Stimulated activated CD8-positive, alpha-beta memory T cell treated with anti-CD3 and anti-CD28 coated beads, Interleukin-4, amount 100 ng/mL, for 24 hours (primary cell): ENCODE results near the gene PLCB4.
"Not testable (repeated sequence)": the region's sequence is repeated elsewhere in the genome, so short reads cannot be mapped to it uniquely, and the experiment has no call there.

Experiments used
- DNase-seq: peaks from one replicate; pipeline ENCODE4 v3.0.0-alpha.2; 2020; ENCODE audit warnings: low read depth

The PLCB4 gene

DNA sequence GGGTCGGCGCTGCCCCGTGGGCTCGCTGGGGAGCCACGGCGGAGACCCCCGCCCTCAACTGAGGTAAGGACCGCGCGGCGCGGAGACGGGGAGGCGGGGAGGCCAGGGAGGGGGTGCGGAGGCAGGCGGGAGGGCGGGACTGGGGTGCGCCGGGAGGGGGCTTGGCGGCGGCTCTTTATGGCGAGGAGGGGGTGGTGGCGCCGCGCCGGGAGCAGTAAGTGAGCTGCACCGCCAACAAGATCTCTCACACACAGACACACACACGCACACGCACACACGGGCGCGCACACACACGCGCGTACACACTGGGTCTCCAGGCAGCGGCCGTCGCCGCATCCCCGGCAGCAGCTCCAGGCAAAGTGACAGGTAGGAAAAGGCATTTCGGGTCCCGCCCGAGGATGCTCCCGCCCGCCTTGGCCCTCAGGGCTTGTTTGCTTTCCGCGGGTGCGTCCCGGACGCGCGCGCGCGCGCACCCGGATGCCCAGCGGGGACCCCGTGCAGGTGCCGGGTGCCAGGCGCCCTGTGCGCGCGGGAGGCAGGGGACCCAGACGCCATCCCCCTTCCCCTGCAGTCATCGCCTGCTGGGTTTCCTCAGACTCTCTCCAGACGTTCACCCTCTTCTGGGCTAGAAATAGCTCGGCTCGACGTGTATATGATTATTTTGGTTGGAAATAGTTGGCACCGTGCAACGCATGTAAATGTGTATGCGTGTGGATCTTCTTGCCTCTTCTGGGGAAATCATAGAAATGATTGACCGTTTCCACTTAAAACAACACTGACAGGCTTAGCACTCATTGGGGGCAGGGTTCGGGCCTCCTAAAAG lies at the start of gene PLCB4:
Gene PLCB4, plus strand, starts transcription at position 247 of the 823 bp plus-strand sequence. CDS start 238,728 bp downstream, outside the sequence.
- DNase-seq, result no peak

DNA sequence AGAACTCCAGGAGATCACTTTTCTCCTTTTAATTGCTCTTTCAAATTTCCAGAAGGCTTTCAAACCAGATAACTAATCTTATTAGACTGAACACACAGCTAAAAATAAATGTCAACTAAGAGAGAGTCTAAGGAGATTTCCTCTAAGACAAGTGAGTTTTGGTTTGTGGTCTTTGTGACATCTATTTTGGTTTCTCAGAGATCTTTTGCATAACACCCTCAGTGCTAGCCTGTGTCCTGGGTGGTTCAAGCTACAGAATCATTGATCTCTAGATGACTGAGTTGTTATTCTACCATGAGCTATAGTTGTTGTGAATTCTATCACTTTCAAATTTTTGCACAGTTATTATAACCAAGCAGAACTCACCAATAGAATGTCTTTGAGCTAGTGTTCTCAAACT lies 49.1 kb upstream of the PLCB4 start:
- no peak for DNase-seq

DNA sequence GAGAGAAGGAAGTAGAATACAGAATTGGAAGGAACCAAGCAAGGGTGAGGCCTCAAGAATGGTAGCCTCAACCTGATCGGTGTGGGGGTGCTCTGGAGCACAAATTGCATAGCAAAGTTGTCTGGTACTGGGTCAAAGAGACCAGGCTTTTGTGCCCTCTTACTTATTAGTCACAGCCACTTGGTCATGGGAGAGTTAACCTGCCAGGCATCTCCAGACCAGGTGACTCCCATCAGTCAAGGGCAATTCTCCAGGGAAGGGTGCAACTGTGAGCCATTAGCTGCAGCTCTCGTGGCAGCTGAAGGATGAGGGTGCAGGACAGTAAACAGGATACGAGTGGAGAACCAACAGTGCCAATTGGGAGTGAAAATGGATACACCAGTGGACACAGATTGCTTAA lies 47.7 kb upstream of the PLCB4 start:
- DNase-seq, result no peak

DNA sequence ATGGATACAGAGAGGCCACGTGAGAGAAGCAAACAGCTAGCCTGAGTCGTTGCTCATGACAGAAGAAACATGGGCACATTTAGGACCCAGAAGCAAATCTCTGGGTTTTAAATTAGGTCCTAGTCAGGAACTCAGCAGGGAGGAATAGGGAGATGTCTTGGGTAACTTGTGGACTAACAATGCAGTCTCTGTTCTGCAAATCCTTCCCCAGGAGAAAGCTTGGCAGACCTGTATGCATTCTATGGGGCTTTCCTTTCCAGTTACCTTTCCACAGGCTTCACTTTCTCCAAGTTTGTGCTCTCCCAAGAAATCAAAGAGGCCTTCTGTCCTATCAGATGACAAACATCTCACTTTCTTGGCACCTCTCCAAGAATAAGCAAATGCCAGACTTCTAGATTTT lies 47.2 kb upstream of the PLCB4 start:
- no peak for DNase-seq

DNA sequence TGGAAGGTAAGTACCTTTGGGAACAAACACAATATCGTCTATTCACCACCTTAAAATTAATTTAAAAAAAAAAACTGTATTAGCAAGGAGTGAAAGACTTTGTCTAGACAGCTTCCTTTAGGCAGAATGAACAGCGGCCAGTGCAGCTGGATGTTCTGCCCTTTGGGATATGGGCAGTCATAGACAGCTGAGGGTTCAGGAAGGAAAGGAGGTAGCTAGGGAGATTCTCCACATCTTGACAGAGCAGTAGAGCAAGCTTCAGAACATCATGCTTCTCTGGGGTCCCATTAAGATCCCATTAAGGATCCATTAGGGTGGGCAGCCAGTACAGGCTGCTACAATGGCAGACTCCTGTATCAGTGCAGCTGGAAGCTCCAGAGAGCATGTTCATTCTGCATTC lies 46.5 kb upstream of the PLCB4 start:
- no peak for DNase-seq

DNA sequence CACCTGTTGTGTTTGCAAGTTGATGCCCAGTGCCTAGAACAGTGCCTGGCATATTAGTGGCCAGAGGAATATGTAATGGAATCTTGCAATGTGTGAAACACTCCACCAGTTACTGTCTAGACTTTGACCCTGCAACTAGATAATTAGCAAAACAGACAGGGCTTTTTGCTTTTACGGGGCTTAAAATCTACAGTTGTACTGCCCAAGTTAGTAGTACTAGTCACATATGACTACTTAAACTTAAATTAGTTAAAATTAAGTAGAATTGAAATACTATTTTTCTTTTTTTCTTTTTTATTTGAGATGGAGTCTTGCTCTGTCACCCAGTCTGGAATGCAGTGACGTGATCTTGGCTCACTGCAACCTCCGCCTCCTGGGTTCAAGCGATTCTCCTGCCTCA lies 44.3 kb upstream of the PLCB4 start:
- DNase-seq, result no peak

DNA sequence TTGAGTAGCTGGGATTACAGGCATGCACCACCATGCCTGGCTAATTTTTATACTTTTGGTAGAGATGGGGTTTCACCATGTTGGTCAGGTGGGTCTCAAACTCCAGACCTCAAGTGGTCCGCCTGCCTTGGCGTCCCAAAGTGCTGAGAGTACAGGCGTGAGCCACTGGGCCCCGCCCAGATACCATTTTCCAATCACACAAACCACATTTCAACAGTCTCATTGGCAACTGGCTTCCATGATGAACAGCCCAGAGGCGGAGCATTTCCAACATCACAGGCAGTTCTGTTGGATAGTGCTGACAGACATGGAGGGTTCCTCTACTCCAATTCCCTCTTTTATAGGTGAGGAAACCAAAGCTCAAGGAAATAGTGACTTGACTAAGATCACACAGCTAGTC lies 43.9 kb upstream of the PLCB4 start:
- DNase-seq, result no peak

DNA sequence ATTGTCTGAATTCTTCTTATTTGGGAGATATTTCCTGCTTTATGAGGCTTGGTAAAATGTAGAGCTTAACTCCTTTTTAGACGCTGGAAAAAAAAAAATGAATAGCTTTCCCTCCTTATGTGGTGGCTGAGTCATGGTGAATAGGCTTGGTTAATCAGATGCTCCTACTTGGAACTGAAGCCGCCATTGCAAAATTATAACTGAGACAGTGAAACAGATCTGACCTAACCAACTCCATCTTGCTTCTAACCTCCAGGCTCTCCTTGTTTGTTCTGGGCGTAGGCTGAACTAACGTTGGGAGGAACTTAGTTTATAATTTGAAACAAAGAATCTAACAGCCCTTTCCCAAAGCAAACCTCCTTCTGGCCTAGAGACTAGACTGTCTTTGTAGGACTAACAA lies 43.2 kb upstream of the PLCB4 start:
- DNase-seq, result no peak

DNA sequence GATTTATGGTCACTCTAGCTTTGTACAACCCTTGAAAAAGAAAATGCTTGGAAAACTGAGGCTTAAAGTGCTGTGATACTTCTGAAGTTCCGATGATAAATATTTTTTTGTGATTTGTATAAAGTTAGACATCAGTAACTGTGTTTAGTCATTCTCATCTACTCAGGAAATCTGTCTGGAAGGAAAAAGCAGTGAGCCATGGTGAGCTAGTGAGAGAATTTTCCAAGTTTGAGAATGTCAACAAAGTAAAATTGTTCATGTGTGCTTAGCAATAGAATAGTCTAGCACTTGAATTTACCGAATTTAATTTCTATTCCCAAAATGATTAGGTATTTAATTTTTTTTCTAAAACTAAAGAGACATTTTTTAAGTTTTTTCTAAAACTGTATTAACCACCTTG lies 41.3 kb upstream of the PLCB4 start:
- DNase-seq, result no peak

DNA sequence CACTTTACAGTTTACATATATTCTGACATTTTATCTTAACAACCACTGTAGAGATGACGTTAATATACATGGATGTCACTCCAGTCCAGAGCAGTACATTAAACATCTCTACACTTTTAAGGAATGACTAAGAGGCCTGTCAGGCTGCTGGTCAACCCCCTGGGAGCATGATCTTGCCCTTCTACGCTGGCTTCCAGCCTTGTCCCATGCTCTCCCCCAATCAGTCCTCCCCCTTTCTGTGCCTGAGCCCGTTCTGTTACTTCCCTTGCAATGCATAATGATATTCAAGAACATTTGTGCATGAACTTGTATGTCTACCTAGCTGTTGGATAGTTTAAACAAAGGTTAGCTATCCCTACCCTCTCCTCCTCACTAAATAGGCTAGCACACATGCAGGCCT lies 40.5 kb upstream of the PLCB4 start:
- no peak for DNase-seq

DNA sequence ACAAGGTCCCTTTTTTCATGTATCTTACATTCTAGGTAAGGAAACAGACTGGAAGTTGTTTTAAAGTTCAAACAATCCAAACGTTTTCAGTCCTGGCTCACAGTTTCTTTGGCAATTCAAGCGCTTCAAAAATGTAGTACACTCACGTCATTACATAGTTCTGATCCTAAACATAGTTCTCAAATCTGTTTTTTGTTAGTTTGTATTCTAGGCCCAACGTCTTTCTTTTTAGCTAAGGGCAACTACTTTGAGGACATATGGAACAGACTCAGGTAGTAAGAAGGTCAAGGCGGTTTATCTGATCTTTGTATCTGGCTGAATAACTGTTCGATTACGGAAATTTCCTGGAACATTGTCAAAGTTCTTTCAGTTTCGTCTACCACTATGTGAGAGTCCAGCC lies 36.9 kb upstream of the PLCB4 start:
- DNase-seq, result no peak

DNA sequence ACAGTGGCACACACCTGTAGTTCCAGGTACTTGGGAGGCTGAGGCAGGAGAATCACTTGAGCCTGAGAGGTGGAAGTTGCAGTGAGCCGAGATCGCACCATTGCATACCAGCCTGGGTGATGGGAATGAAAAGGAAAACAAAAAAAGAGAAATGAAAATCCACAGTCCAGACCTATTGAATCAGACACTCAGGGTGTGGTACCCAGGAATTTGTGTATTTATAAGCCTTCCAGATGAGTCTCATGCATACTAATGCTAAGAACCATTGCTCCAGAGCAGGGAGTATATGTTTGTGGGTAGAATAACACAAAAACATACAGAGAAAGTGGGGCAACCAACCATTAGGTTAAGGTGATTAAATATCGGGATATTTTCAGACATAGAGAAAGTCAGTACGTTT lies 36.1 kb upstream of the PLCB4 start:
- DNase-seq, result no peak

DNA sequence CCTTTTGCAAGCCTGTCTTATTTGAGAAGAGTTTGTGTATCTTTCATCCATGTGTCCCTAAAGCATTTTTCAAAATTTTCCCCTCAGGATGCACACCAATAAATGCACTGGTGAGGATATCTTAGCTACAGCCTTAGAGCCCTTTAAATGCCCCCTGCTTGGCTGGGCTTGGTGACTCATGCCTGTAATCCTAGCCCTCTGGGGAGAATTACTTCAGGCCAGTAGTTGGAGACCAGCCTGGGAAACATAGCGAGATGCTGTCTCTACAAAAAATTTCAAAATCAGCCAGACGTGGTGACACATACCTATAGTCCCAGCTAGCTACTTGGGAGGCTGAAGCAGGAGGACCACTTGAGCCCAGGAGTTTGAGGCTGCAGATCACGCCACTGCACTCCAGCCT lies 33.8 kb upstream of the PLCB4 start:
- no peak for DNase-seq

DNA sequence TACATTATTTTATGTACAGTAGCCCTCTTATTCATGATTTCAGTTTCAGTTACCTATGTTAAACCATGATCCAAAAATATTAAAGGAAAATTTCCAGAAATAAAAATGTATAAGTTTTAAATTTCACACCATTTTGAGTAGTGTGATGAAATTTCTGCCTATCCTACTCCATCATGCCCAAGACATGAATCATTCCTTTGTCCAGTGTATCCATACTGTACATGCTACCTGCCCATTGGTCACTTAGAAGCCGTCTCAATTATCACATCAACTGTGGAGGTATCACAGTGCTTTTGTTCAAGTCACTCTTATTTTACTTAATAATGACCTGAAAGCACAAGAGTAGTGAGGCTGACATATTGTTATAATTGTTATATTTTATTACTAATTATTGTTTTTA lies 32.3 kb upstream of the PLCB4 start:
- no peak for DNase-seq

DNA sequence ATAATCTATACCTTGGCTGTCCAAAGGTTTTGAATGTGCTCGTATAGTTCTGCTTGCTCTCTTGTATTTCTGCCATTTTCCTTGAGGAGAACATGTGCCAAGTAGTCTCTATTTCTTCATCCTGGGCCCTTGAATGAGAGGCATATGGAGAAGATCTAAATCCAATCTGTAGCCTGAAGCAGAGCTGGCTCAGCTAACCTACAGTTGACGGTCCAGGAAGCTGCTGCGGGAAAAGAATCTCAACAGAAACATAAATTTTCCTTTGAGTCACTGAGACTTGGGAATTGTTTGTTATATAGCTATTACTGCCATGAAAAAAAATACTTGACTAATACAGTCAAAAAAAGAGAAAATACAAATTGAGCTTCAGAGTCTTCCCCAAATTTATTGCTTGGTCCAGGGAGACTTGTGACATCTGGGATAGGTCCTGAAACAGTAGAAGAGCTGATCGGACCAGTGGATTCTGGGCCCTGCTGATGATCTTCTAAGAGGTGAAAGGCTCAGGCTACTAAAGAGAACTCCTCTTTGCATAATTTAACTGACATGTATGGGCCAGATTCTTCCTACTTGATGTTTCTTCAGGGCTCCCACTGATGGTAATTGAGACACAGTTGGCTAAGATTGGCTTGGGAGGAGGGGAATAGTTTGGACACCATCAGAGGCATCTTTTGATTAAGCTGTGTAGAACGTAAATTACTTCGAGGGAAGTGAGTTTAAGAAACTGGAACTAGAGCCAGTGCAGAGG lies 29.9 kb upstream of the PLCB4 start:
- no peak for DNase-seq

DNA sequence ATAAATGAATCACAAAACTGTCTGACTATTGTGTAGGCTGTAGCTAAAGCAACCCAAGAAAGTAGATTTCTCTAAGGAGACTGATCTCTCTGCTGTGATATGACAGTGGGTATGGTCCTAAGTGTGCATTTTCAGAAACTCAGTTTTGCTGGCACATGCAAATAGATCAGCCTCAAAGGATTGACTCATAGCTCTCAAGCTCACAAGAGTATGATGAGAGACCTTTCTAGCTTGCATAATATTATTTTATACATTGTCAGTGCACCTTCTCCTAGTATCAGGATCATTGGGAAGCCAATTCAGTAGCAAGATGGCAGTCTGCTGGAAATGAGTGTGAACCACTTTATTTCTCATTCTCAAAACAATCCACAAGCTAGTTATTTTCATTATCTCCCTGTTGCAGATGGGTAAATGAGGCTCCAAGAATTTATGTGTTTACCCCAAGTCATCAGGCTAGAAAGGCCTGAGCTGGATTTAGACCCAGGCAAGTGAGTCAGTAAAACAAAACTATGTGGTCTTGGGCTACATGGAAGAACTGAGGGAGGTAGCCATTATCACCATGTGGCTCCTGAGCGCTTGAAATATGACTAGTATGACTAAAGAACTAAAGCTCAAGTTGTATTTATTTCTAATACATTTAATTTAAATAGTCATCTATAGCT lies 27.9 kb upstream of the PLCB4 start:
- DNase-seq, result no peak

DNA sequence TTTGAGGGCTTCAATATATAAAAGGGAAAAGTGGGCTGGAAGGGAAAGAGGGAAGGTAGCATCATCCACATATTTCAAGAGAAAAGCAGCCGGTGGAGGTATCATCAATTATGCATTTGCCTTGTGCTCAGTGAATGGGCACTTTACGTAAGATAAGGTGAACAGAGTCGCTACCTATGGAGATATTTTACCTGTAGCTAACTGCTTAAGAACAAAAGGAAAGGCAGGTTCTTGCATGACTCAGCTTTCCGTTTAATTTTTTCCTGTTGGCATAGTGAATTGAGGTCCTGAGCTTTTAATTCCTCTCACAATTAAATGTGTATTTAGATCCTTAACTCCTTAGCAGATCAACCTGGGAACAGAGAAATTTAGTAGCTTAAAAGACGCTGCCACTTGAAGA lies 25.5 kb upstream of the PLCB4 start:
- DNase-seq, result no peak

DNA sequence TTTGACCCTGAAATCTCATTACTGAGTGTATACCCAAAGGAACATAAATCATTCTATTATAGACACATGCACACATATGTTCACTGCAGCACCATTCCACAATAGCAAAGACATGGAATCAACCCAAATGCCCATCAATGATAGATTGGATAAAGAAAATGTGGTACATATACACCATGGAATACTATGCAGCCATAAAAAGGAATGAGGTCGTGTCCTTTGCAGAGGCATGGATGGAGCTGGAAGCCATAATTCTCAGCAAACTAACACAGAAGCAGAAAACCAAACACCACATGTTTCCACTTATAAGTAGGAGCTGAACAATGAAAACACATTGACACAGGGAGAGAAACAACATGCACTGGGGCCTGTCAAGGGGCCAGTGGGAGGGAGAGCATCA lies 21.0 kb upstream of the PLCB4 start:
- DNase-seq, result not testable (repeated sequence)

DNA sequence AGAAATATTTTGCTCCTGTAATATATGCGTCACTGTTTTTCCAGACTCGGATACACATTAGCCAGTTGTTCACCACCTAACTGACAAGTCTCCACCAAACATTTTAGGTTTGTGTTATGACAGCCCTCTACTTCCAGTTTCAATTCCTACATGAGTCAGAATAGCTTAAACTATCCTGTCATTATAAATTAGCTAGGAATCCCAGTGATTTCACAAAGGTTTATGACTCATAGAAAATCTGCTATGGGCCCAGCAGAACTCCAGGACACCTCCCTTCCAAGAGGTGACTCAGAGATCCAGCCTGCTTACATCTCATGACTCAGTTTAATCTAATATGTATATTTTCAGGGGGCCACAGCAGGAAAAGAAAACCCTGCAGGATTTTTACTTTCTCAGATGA lies 17.4 kb upstream of the PLCB4 start:
- no peak for DNase-seq

DNA sequence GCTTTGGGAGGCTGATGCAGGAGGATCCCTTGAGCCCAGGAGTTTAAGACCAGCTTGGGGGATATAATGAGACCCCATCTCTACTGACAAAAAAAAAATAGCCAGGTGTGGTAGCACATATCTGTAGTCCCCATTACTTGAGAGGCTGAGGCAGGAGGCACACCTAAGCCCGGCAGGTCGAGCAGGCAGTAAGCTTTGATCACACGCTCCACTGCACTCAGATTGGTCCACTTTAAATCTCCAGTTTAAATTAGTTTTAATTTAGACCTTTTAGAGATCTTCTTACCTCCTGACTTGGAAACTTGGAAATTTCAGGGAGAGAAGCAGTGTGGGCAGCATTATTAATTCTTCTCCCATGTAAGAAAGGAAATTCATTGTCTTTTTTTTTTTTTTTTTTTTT lies 16.8 kb upstream of the PLCB4 start:
- no peak for DNase-seq

DNA sequence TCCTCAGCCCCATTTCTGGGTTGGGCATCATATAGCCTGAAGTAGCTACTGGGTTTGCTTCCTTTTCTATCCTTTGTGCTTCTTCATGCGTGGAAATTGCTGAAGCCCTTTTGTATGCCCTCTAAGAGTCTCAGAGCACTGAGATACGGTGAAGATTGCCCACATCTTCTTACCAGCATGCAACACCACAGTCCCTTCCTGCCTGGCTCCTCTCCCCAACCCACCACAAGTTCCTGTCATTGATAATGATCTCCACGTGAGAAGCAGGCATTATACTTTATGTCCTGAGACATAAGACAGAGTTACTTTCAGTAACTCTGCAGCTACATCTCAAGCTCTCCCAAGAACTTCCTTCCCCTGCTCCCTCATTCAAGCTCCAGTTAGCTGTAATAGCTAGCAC lies 15.8 kb upstream of the PLCB4 start:
- no peak for DNase-seq

DNA sequence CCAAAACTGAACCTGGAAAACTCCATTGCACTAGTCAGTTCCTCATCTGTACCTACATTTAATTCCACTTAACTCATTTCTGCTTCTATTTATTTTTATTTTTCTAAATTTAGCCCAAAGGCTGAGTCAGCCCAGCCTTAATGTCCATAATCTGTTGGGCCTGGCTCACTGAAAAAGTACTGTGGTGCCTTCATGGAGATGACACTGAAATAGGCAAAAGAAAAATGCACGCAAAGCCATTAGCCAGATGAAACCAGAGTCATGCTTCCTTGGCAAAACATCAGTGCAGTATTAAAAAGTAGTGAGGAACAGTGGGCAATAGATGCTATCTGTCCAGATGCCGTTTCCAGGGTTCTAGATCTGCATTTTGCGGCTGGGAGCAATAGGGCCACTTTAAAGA lies 14.7 kb upstream of the PLCB4 start:
- no peak for DNase-seq

DNA sequence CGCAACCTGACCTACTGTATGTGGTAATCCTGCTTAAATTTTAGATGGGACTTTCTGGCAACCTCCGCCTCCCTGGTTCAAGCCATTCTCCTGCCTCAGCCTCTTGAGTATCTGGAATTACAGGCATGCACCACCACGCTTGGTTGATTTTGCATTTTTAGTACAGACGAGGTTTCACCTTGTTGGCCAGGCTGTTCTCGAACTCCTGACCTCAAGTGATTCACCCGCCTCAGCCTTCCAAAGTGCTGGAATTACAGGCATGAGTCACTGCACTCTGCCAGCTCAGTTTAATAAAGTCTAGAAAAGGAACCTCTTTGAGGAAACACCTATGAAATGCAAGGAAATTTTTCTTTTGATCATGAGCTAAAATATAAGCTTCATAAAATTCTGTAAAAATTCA lies 9.0 kb upstream of the PLCB4 start:
- DNase-seq, result no peak
